ENCODE results near the gene PPARG.

DNA sequence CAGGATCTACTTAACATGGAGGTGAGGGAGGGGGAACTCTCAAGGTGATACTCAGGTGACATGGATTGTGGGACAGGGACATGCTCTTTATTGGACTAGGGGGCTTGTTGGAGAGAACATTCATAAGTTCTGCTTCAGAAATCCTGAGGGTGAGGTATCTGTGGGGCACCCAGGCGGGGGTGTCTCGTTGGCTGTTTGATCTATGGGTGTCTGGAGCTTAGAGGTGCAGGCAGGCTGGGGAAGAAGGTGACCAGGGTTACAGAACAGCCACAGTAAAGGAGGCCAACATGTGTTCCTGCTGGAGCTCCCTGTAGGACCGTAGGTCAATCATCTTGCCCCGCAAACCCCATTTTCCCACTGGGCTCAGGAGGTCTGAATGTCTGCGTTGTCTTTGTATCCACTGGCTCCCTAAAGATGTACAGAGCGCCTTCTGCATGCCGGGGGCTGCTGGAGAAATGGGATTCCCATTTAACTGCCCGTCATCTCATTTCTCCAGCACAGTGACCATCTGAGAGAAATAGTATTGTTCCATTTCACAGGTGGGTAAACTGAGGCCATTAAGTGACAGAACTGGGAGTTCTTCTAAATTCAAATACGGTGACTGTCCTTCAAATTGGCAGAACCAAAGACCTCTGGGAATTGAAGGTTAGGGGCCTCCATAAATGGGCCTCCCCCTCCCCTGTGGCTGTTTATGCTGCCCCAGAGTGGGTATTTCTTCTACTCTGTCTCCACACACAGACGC, 155.1 kb downstream of the PPARG start:
- TF ChIP-seq, protein P1, sequence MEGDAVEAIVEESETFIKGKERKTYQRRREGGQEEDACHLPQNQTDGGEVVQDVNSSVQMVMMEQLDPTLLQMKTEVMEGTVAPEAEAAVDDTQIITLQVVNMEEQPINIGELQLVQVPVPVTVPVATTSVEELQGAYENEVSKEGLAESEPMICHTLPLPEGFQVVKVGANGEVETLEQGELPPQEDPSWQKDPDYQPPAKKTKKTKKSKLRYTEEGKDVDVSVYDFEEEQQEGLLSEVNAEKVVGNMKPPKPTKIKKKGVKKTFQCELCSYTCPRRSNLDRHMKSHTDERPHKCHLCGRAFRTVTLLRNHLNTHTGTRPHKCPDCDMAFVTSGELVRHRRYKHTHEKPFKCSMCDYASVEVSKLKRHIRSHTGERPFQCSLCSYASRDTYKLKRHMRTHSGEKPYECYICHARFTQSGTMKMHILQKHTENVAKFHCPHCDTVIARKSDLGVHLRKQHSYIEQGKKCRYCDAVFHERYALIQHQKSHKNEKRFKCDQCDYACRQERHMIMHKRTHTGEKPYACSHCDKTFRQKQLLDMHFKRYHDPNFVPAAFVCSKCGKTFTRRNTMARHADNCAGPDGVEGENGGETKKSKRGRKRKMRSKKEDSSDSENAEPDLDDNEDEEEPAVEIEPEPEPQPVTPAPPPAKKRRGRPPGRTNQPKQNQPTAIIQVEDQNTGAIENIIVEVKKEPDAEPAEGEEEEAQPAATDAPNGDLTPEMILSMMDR (IDR thresholded peaks at IDR 0.05), result no peak
- TF ChIP-seq POLR2A (IDR thresholded peaks at IDR 0.05), result no peak

All from body of pancreas (tissue), 4 donors.